Activated CD8-positive, alpha-beta memory T cell treated with anti-CD3 and anti-CD28 coated beads for 48 hours (primary cell): ENCODE data around the gene MCUB.
"Not testable (repeated sequence)": the region's sequence is repeated elsewhere in the genome, so short reads cannot be mapped to it uniquely, and the experiment has no call there.

Experiments
- DNase-seq, 3 experiments: peaks; one replicate each; pipeline ENCODE4 v3.0.0-alpha.2; 2020; ENCODE audit warnings: low read depth in 2 of 3, low spot score in 2 of 3

The MCUB gene

GRCh38 chr4:109559983-109560686 is at the start of gene MCUB:
Gene MCUB (plus strand): TSS chr4:109560246. CDS start chr4:109560338, 92 bp downstream.
- peak; percentile 67 to 84 (median 75) for DNase-seq

GRCh38 chr4:109510687-109511086 is 49.4 kb upstream of the MCUB start:
- DNase-seq: no peak

GRCh38 chr4:109511414-109511813 is 48.6 kb upstream of the MCUB start:
- no peak for DNase-seq

- not testable (repeated sequence) for DNase-seq
Measured at GRCh38 chr4:109513368-109513767, 46.7 kb upstream of the MCUB start.

GRCh38 chr4:109532182-109532581 is 27.9 kb upstream of the MCUB start:
- DNase-seq: no peak

GRCh38 chr4:109545401-109545800 is 14.6 kb upstream of the MCUB start:
- no peak for DNase-seq

GRCh38 chr4:109547394-109547793 is 12.7 kb upstream of the MCUB start:
- no peak for DNase-seq

- DNase-seq: no peak
Measured at GRCh38 chr4:109548655-109549054, 11.4 kb upstream of the MCUB start.

- DNase-seq: no peak
Measured at GRCh38 chr4:109552237-109552636, 7.8 kb upstream of the MCUB start.

- DNase-seq: no peak
Measured at GRCh38 chr4:109553130-109553529, 6.9 kb upstream of the MCUB start.

- no peak for DNase-seq
Measured at GRCh38 chr4:109554971-109555370, 5.1 kb upstream of the MCUB start.

- no peak for DNase-seq
Measured at GRCh38 chr4:109557433-109557832, 2.6 kb upstream of the MCUB start.

- DNase-seq: not testable (repeated sequence)
Measured at GRCh38 chr4:109558095-109558494, 2.0 kb upstream of the MCUB start.

- peak; percentile 12 to 38 (median 20) for DNase-seq
Measured at GRCh38 chr4:109559625-109559982, 442 bp upstream of the MCUB start.

- peak; percentile 25 to 55 (median 34) for DNase-seq
Measured at GRCh38 chr4:109560687-109561461, 828 bp downstream of the MCUB start.

GRCh38 chr4:109562457-109563239 is 2.6 kb downstream of the MCUB start:
- DNase-seq: no peak

- no peak for DNase-seq
Measured at GRCh38 chr4:109571494-109571893, 11.4 kb downstream of the MCUB start.

- no peak for DNase-seq
Measured at GRCh38 chr4:109572154-109572553, 12.1 kb downstream of the MCUB start.

GRCh38 chr4:109574443-109574850 is 14.4 kb downstream of the MCUB start:
- DNase-seq: no peak

GRCh38 chr4:109574931-109575804 is 15.1 kb downstream of the MCUB start:
- DNase-seq: no peak

- DNase-seq: no peak
Measured at GRCh38 chr4:109576462-109576861, 16.4 kb downstream of the MCUB start.
